Suprapubic skin (tissue), 4 donors: ENCODE measurements around the gene SLC6A4. TPM values are rescaled to one million over a fixed set of nuclear protein-coding genes. Genes with fewer than 3 reads are reported as not detected.

ENCODE experiments used
- DNase-seq, 2 donors: peaks; one replicate each; pipeline ENCODE4 v3.0.0-alpha.2; 2019; ENCODE audit warnings: low spot score in 2 of 2
- H3K27ac ChIP-seq: fragments of 200-600 bp; sonication (generic); one replicate; pipeline ENCODE4 v1.5.1; 2019
- H3K27me3 ChIP-seq: fragments of 200-600 bp; sonication (generic); one replicate; pipeline ENCODE4 v1.5.1; 2019
- H3K36me3 ChIP-seq: fragments of 200-600 bp; sonication (generic); one replicate; pipeline ENCODE4 v1.5.1; 2019
- H3K4me1 ChIP-seq: fragments of 200-600 bp; sonication (generic); one replicate; pipeline ENCODE4 v1.5.1; 2019
- H3K4me3 ChIP-seq: fragments of 200-600 bp; sonication (generic); one replicate; pipeline ENCODE4 v1.5.1; 2019; ENCODE audit warnings: mild to moderate bottlenecking
- H3K9me3 ChIP-seq: fragments of 200-600 bp; sonication (generic); one replicate; pipeline ENCODE4 v1.5.1; 2019
- EP300 ChIP-seq: sonication (generic); formaldehyde crosslinking; IDR thresholded peaks from one replicate; pipeline ENCODE4 v1.6.1; 2017; ENCODE audit warnings: antibody characterized with exemption
- POLR2A ChIP-seq, 2 donors: fragments of 450-650 bp; IDR thresholded peaks; one replicate each; pipeline ENCODE4 v1.6.1; 2017; ENCODE audit warnings: antibody characterized with exemption in 2 of 2, mild to moderate bottlenecking in 2 of 2, moderate library complexity in 2 of 2
- POLR2AphosphoS5 ChIP-seq, 3 donors: sonication (generic); formaldehyde crosslinking; IDR thresholded peaks; one replicate each; pipeline ENCODE4 v1.6.1; 2017; ENCODE audit warnings: antibody characterized with exemption in 3 of 3
- WGBS: methylation state at CpG from one replicate; pipeline ENCODE4 v1.1.5; 2018; 5-methylcytosine and 5-hydroxymethylcytosine counted together
- total RNA-seq, 4 donors: library from RNA; depleted of rRNA; stranded (reverse); fragments of >200 nt; gene quantifications; one replicate each; pipeline ENCODE4 v1.1.0, GENCODE V29; 2016
- TF ChIP-seq, protein P1 (sequence below), 2 donors: fragments of 200-600 bp in 1 of 2; fragments of 450-650 bp in 1 of 2; sonication (generic) in 1 of 2; IDR thresholded peaks; one replicate each; pipeline ENCODE4 v1.5.1; 2016 to 2019; ENCODE audit warnings: antibody characterized with exemption in 2 of 2, mild to moderate bottlenecking in 1 of 2, moderate library complexity in 1 of 2

SLC6A4 gene
- total RNA-seq, 4 donors from 2014 or later = 0.42 to 1.6 (median 0.69) TPM

DNA sequence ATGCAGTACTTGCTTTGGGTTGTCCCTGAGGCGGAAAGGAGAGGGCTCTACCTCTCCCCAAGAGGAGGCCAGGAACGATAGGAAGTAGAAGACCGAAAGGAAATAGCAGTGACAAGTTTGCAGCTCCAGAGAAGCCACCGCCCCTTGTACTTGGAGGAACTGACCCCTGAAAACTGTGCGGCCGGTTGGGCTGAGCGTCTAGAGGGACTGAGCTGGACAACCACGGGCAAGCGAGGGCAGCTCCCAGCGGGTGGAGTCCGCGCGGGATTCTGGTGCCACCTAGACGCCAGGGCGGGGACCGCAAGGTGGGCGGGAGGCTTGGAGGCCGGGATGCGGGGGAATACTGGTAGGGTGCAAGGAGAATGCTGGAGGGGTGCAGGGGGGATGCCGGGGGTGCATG lies 1.3 kb upstream of the SLC6A4 start:
- Histone ChIP-seq H3K36me3 (no peaks in the 10 kb centered on the region), H3K27me3 (peaks cover 17% of the 10 kb centered on the region), H3K9me3 (no peaks in the 10 kb centered on the region), H3K4me3 (peak overlapping the region; percentile 55), H3K4me1 (peaks cover 31% of the 10 kb centered on the region), H3K27ac (no peak overlapping the region)
- 9% methylated on average over 9 of the region's 20 CpGs for WGBS
- no peak for TF ChIP-seq POLR2AphosphoS5 (IDR thresholded peaks at IDR 0.05)
- TF ChIP-seq, protein P1, sequence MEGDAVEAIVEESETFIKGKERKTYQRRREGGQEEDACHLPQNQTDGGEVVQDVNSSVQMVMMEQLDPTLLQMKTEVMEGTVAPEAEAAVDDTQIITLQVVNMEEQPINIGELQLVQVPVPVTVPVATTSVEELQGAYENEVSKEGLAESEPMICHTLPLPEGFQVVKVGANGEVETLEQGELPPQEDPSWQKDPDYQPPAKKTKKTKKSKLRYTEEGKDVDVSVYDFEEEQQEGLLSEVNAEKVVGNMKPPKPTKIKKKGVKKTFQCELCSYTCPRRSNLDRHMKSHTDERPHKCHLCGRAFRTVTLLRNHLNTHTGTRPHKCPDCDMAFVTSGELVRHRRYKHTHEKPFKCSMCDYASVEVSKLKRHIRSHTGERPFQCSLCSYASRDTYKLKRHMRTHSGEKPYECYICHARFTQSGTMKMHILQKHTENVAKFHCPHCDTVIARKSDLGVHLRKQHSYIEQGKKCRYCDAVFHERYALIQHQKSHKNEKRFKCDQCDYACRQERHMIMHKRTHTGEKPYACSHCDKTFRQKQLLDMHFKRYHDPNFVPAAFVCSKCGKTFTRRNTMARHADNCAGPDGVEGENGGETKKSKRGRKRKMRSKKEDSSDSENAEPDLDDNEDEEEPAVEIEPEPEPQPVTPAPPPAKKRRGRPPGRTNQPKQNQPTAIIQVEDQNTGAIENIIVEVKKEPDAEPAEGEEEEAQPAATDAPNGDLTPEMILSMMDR (IDR thresholded peaks at IDR 0.05) = no peak
- no peak for TF ChIP-seq EP300
- TF ChIP-seq POLR2A (IDR thresholded peaks at IDR 0.05) = no peak
- DNase-seq = peak in 1 of 2 donors; percentile 73

DNA sequence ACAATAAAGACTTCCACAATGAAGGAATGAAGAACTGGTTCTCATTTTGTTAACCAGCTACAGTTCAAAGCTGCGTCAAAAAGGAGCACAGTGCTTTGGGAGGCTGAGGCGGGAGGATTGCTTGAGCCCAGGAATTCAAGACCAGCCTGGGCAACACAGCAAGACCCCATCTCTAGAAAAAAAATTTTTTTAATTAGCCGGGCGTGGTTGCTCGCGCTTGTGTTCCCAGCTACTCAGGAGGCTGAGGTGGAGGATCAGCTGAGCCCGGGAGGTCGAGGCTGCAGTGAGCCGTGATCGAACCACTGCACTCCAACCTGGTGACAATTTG lies 764 bp upstream of the SLC6A4 start:
- WGBS = 44% methylated on average over 10 of the region's 10 CpGs
- Histone ChIP-seq H3K36me3 (no peaks in the 10 kb centered on the region), H3K4me3 (peak overlapping the region; percentile 55), H3K27ac (no peak overlapping the region), H3K27me3 (peaks cover 17% of the 10 kb centered on the region), H3K4me1 (peaks cover 31% of the 10 kb centered on the region), H3K9me3 (no peaks in the 10 kb centered on the region)
- TF ChIP-seq, protein P1 (IDR thresholded peaks at IDR 0.05) = no peak
- no peak for TF ChIP-seq POLR2A (IDR thresholded peaks at IDR 0.05)
- TF ChIP-seq POLR2AphosphoS5 (IDR thresholded peaks at IDR 0.05) = no peak
- no peak for TF ChIP-seq EP300
- no peak for DNase-seq

DNA sequence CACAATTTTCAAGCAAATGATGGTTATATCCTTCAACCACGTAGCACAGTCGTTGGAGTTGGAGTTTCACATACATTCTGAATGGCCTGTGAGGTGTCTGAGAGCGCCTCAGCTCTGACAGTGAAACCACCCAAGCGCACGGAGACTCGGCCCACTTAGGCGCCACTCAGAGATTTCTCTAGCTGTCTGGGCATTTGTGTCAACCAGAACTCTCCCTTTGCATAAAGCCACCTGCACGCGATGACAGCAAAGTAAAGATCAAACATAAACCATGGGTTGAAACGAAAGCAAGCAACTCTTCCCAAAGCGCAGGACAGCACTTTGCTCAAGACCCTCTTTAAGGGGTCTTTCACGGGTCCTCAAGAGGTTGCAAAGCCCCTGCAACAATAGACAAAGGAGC lies 533 bp downstream of the SLC6A4 start:
- peaks cover 17% of the 10 kb centered on the region for H3K27me3 ChIP-seq
- H3K27ac ChIP-seq = no peak overlapping the region
- no peaks in the 10 kb centered on the region for H3K9me3 ChIP-seq
- peak in 1 of 2 donors; percentile 59 for DNase-seq
- H3K4me3 ChIP-seq = peak overlapping the region; percentile 55
- no peaks in the 10 kb centered on the region for H3K36me3 ChIP-seq
- TF ChIP-seq POLR2AphosphoS5 (IDR thresholded peaks at IDR 0.05) (no peak), EP300 (no peak), POLR2A (IDR thresholded peaks at IDR 0.05) (no peak)
- TF ChIP-seq, protein P1 (IDR thresholded peaks at IDR 0.05) = no peak
- WGBS = 45% methylated on average over 12 of the region's 12 CpGs
- H3K4me1 ChIP-seq = peaks cover 33% of the 10 kb centered on the region

DNA sequence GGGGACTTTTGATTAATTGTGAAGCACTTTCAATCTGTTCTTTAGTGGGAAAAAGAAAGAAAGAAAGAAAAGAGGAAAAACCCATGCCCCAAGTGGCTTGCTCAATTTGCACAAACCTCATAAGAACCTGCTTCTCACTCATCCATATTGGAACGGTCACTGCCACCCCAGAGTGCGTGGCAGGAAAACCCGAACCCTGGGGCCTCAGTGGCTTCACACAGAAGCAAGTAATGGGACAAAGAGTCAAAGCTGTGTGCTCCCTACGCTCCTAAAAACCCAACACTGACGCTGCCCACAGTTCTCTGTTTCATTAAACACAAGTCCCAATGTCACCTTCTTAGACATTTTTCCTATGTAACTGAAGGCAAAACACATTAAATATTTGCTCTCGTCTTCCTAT lies 1.2 kb downstream of the SLC6A4 start:
- WGBS = 79% methylated on average over 6 of the region's 6 CpGs
- Histone ChIP-seq H3K36me3 (no peaks in the 10 kb centered on the region), H3K27me3 (peaks cover 14% of the 10 kb centered on the region), H3K9me3 (no peaks in the 10 kb centered on the region), H3K4me3 (no peak overlapping the region), H3K4me1 (peaks cover 35% of the 10 kb centered on the region), H3K27ac (no peak overlapping the region)
- no peak for DNase-seq
- no peak for TF ChIP-seq POLR2A (IDR thresholded peaks at IDR 0.05)
- TF ChIP-seq POLR2AphosphoS5 (IDR thresholded peaks at IDR 0.05) = no peak
- TF ChIP-seq, protein P1 (IDR thresholded peaks at IDR 0.05) = no peak
- TF ChIP-seq EP300 = no peak

DNA sequence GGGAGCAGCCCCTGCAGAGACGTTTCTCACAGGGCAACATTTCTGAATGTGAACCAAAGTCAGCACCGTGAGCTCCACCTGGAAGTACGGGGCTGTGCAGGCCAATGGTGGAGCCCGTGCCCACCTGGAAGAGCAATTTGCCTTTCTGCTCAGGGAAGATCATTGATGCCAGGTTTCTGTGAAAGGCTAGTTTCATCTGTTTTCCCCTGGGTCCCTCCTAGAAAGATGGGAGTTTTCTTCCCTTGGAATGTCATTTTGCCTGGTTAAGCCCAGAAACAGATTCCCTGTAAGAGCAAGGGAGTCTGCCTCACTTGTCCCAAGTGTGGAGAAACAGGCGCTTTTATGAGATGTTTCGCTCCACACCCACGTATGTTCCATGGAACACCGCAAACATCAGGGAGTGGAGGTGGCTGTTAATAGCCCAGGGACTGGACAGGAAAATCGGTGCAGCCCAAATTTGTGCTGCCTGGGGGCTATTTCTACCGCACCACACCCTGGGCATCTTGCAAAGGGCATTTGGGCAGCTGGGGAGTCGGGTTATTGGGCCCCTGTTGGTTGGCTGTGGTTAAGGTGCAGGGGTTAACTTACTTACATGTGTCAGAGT lies 2.6 kb downstream of the SLC6A4 start:
- WGBS = 79% methylated on average over 11 of the region's 11 CpGs
- Histone ChIP-seq H3K36me3 (no peaks in the 10 kb centered on the region), H3K4me1 (peaks cover 45% of the 10 kb centered on the region), H3K4me3 (no peak overlapping the region), H3K27me3 (peaks cover 8% of the 10 kb centered on the region), H3K9me3 (no peaks in the 10 kb centered on the region), H3K27ac (no peak overlapping the region)
- TF ChIP-seq EP300 (no peak), POLR2A (IDR thresholded peaks at IDR 0.05) (no peak), POLR2AphosphoS5 (IDR thresholded peaks at IDR 0.05) (no peak)
- TF ChIP-seq, protein P1 (IDR thresholded peaks at IDR 0.05) = no peak
- DNase-seq = no peak
